Heart left ventricle (tissue), 13 donors: Measurements from ENCODE around the gene CELA3A.
"Not testable (repeated sequence)": the region's sequence is repeated elsewhere in the genome, so short reads cannot be mapped to it uniquely, and the experiment has no call there.

ENCODE experiments used
- POLR2A ChIP-seq, 2 donors: fragments of 450-650 bp; IDR thresholded peaks; one replicate each; pipeline ENCODE4 v1.6.1; 2017; ENCODE audit warnings: antibody characterized with exemption in 2 of 2, mild to moderate bottlenecking in 2 of 2, moderate library complexity in 2 of 2
- TF ChIP-seq, protein P1 (sequence below), 12 donors: fragments of 200-600 bp; sonication (generic) in 4 of 12; IDR thresholded peaks; one replicate each; pipeline versions ENCODE4 v1.5.0 to v1.8.0; 2018 to 2022; ENCODE audit warnings: antibody characterized with exemption in 12 of 12, mild to moderate bottlenecking in 5 of 12
- donor health status: ischemic (EF 13 %, LVEDD 7.1; RV severe dilation, severe dysfunction).
- donor health status: DM: no; HTN: yes; CAD: no.
- donor health status: DM: no; HTN: no; CAD: no.
- donor health status: ischemic (EF 25% LVEDD 6.9; RV normal size, moderate dysfunction).
- donor health status: ischemic (EF 25% LVEDD 5.7; RV mildly dilated, moderate dysfunction).
- donor health status: ischemic (EF 35%, LVEDD 5.7; RV mildly dilated, moderate dysfunction).
- donor health status: nonischemic (EF 11% LVEDD 7.7; RV severe dilation, severe dysfunction).
- donor health status: DM: yes; HTN: yes; CAD: no.
- donor health status: PGD.
- donor health status: ischemic (EF 29% LVEDD 5.4; RV normal size, mild dysfunction).
- donor health status: nonischemic (EF 23%, LVEDD 6.1; RV moderate dilation, normal function).

DNA sequence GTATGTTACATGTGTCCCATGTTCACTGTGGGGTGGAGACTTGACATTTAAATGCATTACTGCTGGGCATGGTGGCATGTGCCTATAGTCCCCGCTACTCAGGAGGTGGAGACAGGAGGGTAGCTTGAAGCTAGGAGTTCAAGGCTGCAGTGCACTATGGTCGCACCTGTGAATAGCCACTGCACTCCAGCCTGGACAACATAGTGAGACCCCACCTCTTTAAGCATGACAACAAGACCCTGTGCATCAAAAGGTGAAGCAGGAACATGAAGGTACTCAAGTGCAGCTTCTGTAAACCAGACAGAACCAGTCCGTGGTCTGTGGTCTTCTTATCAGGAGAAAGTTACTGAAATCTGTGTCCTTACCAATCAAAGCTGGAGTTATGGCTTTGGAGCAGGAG is 9.3 kb upstream of the CELA3A start:
- not testable (repeated sequence) for TF ChIP-seq POLR2A (IDR thresholded peaks at IDR 0.05)
- TF ChIP-seq, protein P1, sequence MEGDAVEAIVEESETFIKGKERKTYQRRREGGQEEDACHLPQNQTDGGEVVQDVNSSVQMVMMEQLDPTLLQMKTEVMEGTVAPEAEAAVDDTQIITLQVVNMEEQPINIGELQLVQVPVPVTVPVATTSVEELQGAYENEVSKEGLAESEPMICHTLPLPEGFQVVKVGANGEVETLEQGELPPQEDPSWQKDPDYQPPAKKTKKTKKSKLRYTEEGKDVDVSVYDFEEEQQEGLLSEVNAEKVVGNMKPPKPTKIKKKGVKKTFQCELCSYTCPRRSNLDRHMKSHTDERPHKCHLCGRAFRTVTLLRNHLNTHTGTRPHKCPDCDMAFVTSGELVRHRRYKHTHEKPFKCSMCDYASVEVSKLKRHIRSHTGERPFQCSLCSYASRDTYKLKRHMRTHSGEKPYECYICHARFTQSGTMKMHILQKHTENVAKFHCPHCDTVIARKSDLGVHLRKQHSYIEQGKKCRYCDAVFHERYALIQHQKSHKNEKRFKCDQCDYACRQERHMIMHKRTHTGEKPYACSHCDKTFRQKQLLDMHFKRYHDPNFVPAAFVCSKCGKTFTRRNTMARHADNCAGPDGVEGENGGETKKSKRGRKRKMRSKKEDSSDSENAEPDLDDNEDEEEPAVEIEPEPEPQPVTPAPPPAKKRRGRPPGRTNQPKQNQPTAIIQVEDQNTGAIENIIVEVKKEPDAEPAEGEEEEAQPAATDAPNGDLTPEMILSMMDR (IDR thresholded peaks at IDR 0.05), result not testable (repeated sequence)
